ENCODE data around the gene FAM168B.

Gene FAM168B

GRCh38 chr2:131035826-131036231, 57.4 kb downstream of the FAM168B start:
- Histone ChIP-seq H2AK5ac (ENCODE audit: low read length) (no peak overlapping the region), H3K4me3 (ENCODE audit: low read length) (no peak overlapping the region), H3K4me1 (ENCODE audit: control insufficient read depth, low read depth, low read length) (peaks cover 2% of the 10 kb centered on the region), H2BK15ac (replicated peaks; ENCODE audit: low read depth) (no peak overlapping the region), H3K79me2 (ENCODE audit: control insufficient read depth, insufficient read depth, low read length) (no peaks in the 10 kb centered on the region), H3K56ac (ENCODE audit: low read length) (no peak overlapping the region), H3K79me1 (ENCODE audit: low read length) (no peaks in the 10 kb centered on the region), H3K4me2 (ENCODE audit: low read length) (no peak overlapping the region), H3K18ac (ENCODE audit: low read length) (no peak overlapping the region), H3K9ac (ENCODE audit: low read length) (no peak overlapping the region), H3K27ac (ENCODE audit: low read depth, low read length) (no peak overlapping the region), H3K23ac (ENCODE audit: low read length) (no peak overlapping the region), H4K5ac (ENCODE audit: low read length) (no peak overlapping the region), H2BK120ac (ENCODE audit: low read depth, low read length) (no peak overlapping the region), H3K36me3 (ENCODE audit: control insufficient read depth, insufficient read depth, low read length) (no peaks in the 10 kb centered on the region), H4K8ac (ENCODE audit: low read depth, low read length) (no peak overlapping the region), H2BK5ac (ENCODE audit: low read length) (no peak overlapping the region), H3K27me3 (ENCODE audit: insufficient read depth, low read length, poor library complexity) (peaks cover 5% of the 10 kb centered on the region), H3K4ac (ENCODE audit: low read depth, low read length) (no peak overlapping the region)
- WGBS (ENCODE audit: extremely low coverage, insufficient coverage, low lambda C conversion rate): no CpG with 5 or more reads among the region's 10 CpGs
- DNase-seq: no peak

- peaks cover 2% of the 10 kb centered on the region for H3K4me1 ChIP-seq (ENCODE audit: control insufficient read depth, low read depth, low read length)
- no peak overlapping the region for H3K27ac ChIP-seq (ENCODE audit: low read depth, low read length)
- H3K79me1 ChIP-seq (ENCODE audit: low read length): no peaks in the 10 kb centered on the region
- H3K27me3 ChIP-seq (ENCODE audit: insufficient read depth, low read length, poor library complexity): peaks cover 5% of the 10 kb centered on the region
- H4K5ac ChIP-seq (ENCODE audit: low read length): no peak overlapping the region
- H3K4me2 ChIP-seq (ENCODE audit: low read length): peak overlapping the region; percentile 73
- H3K4ac ChIP-seq (ENCODE audit: low read depth, low read length): no peak overlapping the region
- no peaks in the 10 kb centered on the region for H3K36me3 ChIP-seq (ENCODE audit: control insufficient read depth, insufficient read depth, low read length)
- peak overlapping the region; percentile 61 for H3K9ac ChIP-seq (ENCODE audit: low read length)
- no peak overlapping the region for H2BK15ac ChIP-seq (replicated peaks; ENCODE audit: low read depth)
- DNase-seq: peak; percentile 26
- H3K4me3 ChIP-seq (ENCODE audit: low read length): peak overlapping the region; percentile 41
- no peak overlapping the region for H3K18ac ChIP-seq (ENCODE audit: low read length)
- H4K8ac ChIP-seq (ENCODE audit: low read depth, low read length): no peak overlapping the region
- H2BK5ac ChIP-seq (ENCODE audit: low read length): no peak overlapping the region
- no peak overlapping the region for H2AK5ac ChIP-seq (ENCODE audit: low read length)
- peak overlapping the region; percentile 85 for H3K56ac ChIP-seq (ENCODE audit: low read length)
- no CpG with 5 or more reads among the region's 65 CpGs for WGBS (ENCODE audit: extremely low coverage, insufficient coverage, low lambda C conversion rate)
- H3K79me2 ChIP-seq (ENCODE audit: control insufficient read depth, insufficient read depth, low read length): no peaks in the 10 kb centered on the region
- H3K23ac ChIP-seq (ENCODE audit: low read length): no peak overlapping the region
- no peak overlapping the region for H2BK120ac ChIP-seq (ENCODE audit: low read depth, low read length)
Observed at GRCh38 chr2:131035112-131035825, 58.0 kb downstream of the FAM168B start.

- Histone ChIP-seq H3K56ac (ENCODE audit: low read length) (peak overlapping the region; percentile 64), H3K36me3 (ENCODE audit: control insufficient read depth, insufficient read depth, low read length) (no peaks in the 10 kb centered on the region), H2BK5ac (ENCODE audit: low read length) (no peak overlapping the region), H3K4me1 (ENCODE audit: control insufficient read depth, low read depth, low read length) (peaks cover 2% of the 10 kb centered on the region), H3K79me2 (ENCODE audit: control insufficient read depth, insufficient read depth, low read length) (no peaks in the 10 kb centered on the region), H3K9ac (ENCODE audit: low read length) (peak overlapping the region; percentile 42), H3K4me3 (ENCODE audit: low read length) (no peak overlapping the region), H3K27me3 (ENCODE audit: insufficient read depth, low read length, poor library complexity) (peaks cover 5% of the 10 kb centered on the region), H3K79me1 (ENCODE audit: low read length) (no peaks in the 10 kb centered on the region), H2AK5ac (ENCODE audit: low read length) (no peak overlapping the region), H3K27ac (ENCODE audit: low read depth, low read length) (no peak overlapping the region), H2BK120ac (ENCODE audit: low read depth, low read length) (no peak overlapping the region), H2BK15ac (replicated peaks; ENCODE audit: low read depth) (no peak overlapping the region), H4K8ac (ENCODE audit: low read depth, low read length) (no peak overlapping the region), H3K18ac (ENCODE audit: low read length) (no peak overlapping the region), H4K5ac (ENCODE audit: low read length) (no peak overlapping the region), H3K4me2 (ENCODE audit: low read length) (peak overlapping the region; percentile 73), H3K23ac (ENCODE audit: low read length) (no peak overlapping the region), H3K4ac (ENCODE audit: low read depth, low read length) (no peak overlapping the region)
- peak; percentile 51 for DNase-seq
- WGBS (ENCODE audit: extremely low coverage, insufficient coverage, low lambda C conversion rate): no CpG with 5 or more reads among the region's 61 CpGs
Observed at GRCh38 chr2:131034122-131035051, 58.9 kb downstream of the FAM168B start.

GRCh38 chr2:131033786-131034121, 59.5 kb downstream of the FAM168B start:
- H3K27me3 ChIP-seq (ENCODE audit: insufficient read depth, low read length, poor library complexity): peaks cover 5% of the 10 kb centered on the region
- H3K18ac ChIP-seq (ENCODE audit: low read length): no peak overlapping the region
- H4K5ac ChIP-seq (ENCODE audit: low read length): no peak overlapping the region
- no CpG with 5 or more reads among the region's 1 CpG for WGBS (ENCODE audit: extremely low coverage, insufficient coverage, low lambda C conversion rate)
- no peaks in the 10 kb centered on the region for H3K36me3 ChIP-seq (ENCODE audit: control insufficient read depth, insufficient read depth, low read length)
- no peak overlapping the region for H3K56ac ChIP-seq (ENCODE audit: low read length)
- H3K4me1 ChIP-seq (ENCODE audit: control insufficient read depth, low read depth, low read length): peaks cover 2% of the 10 kb centered on the region
- H2BK15ac ChIP-seq (replicated peaks; ENCODE audit: low read depth): no peak overlapping the region
- no peak overlapping the region for H3K27ac ChIP-seq (ENCODE audit: low read depth, low read length)
- H3K4me3 ChIP-seq (ENCODE audit: low read length): no peak overlapping the region
- no peak overlapping the region for H2AK5ac ChIP-seq (ENCODE audit: low read length)
- H3K79me1 ChIP-seq (ENCODE audit: low read length): no peaks in the 10 kb centered on the region
- DNase-seq: no peak
- no peak overlapping the region for H2BK5ac ChIP-seq (ENCODE audit: low read length)
- H3K23ac ChIP-seq (ENCODE audit: low read length): no peak overlapping the region
- no peak overlapping the region for H3K4me2 ChIP-seq (ENCODE audit: low read length)
- H4K8ac ChIP-seq (ENCODE audit: low read depth, low read length): no peak overlapping the region
- no peaks in the 10 kb centered on the region for H3K79me2 ChIP-seq (ENCODE audit: control insufficient read depth, insufficient read depth, low read length)
- H2BK120ac ChIP-seq (ENCODE audit: low read depth, low read length): no peak overlapping the region
- H3K9ac ChIP-seq (ENCODE audit: low read length): no peak overlapping the region
- no peak overlapping the region for H3K4ac ChIP-seq (ENCODE audit: low read depth, low read length)

- no peak overlapping the region for H3K23ac ChIP-seq (ENCODE audit: low read length)
- no peaks in the 10 kb centered on the region for H3K79me2 ChIP-seq (ENCODE audit: control insufficient read depth, insufficient read depth, low read length)
- H3K4me2 ChIP-seq (ENCODE audit: low read length): no peak overlapping the region
- H2AK5ac ChIP-seq (ENCODE audit: low read length): no peak overlapping the region
- peaks cover 5% of the 10 kb centered on the region for H3K27me3 ChIP-seq (ENCODE audit: insufficient read depth, low read length, poor library complexity)
- H4K5ac ChIP-seq (ENCODE audit: low read length): no peak overlapping the region
- H2BK15ac ChIP-seq (replicated peaks; ENCODE audit: low read depth): no peak overlapping the region
- DNase-seq: no peak
- no peak overlapping the region for H3K4ac ChIP-seq (ENCODE audit: low read depth, low read length)
- no peak overlapping the region for H3K56ac ChIP-seq (ENCODE audit: low read length)
- no peaks in the 10 kb centered on the region for H3K79me1 ChIP-seq (ENCODE audit: low read length)
- no peak overlapping the region for H2BK5ac ChIP-seq (ENCODE audit: low read length)
- no peak overlapping the region for H3K18ac ChIP-seq (ENCODE audit: low read length)
- peaks cover 2% of the 10 kb centered on the region for H3K4me1 ChIP-seq (ENCODE audit: control insufficient read depth, low read depth, low read length)
- no peak overlapping the region for H3K9ac ChIP-seq (ENCODE audit: low read length)
- no peak overlapping the region for H3K27ac ChIP-seq (ENCODE audit: low read depth, low read length)
- H3K4me3 ChIP-seq (ENCODE audit: low read length): no peak overlapping the region
- H3K36me3 ChIP-seq (ENCODE audit: control insufficient read depth, insufficient read depth, low read length): no peaks in the 10 kb centered on the region
- no peak overlapping the region for H2BK120ac ChIP-seq (ENCODE audit: low read depth, low read length)
- no CpG with 5 or more reads among the region's 4 CpGs for WGBS (ENCODE audit: extremely low coverage, insufficient coverage, low lambda C conversion rate)
- no peak overlapping the region for H4K8ac ChIP-seq (ENCODE audit: low read depth, low read length)
Observed at GRCh38 chr2:131032393-131032836, 60.8 kb downstream of the FAM168B start.

All from mesendoderm (in vitro differentiated cells).